Mammary epithelial cell (primary cell): ENCODE data around the gene ZNF771.

Experiments used
- CTCF ChIP-seq, 2 donors: IDR thresholded peaks in 1 of 2; conservative IDR thresholded peaks in 1 of 2; 2 replicates each; pipeline ENCODE4 v1.5.1; 2011 to 2012; ENCODE audit warnings: inconsistent platforms in 2 of 2, low read length in 2 of 2, mild to moderate bottlenecking in 2 of 2, control low read depth in 1 of 2, low read depth in 1 of 2; ENCODE audit not compliant: insufficient read depth in 1 of 2; ENCODE audit errors: extremely low read depth in 1 of 2
- EZH2 ChIP-seq: IDR thresholded peaks from 2 replicates; pipeline ENCODE4 v1.6.1; 2012; ENCODE audit warnings: low read length, inconsistent platforms, borderline replicate concordance

DNA sequence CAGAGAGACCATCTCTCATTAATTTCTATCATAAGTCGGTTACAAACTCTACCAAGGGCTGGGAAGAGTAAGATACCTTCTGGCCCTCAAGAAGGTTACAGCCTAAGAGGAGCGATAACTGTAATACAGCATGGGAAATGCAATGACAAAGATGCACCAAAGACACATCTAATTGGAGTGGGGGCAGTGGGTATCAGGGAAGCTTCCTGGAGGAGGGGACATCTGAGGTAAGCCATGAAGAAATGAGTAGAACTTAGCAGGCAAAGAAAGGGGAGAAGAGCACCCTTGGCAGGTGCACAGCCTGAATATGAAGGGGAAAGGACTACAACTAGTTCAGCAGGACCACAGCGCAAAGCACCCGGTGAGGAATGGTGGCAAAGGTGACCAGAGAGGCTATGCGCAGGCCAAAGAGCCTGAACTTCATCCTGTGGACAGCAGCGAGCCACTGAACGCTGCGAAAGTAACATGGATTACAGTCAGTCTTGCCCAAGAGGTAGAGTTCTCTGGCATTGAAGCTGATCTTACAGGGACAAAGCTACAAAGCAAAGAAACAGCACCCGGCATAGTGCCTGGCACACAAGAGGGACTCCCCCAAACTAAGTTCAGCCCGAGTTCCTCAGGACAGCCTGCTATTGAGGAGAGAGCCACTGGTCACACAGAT, 39.9 kb upstream of the ZNF771 start:
- TF ChIP-seq CTCF (conservative IDR thresholded peaks at IDR 0.05 in 1 of 2, IDR thresholded peaks at IDR 0.05 in 1 of 2; ENCODE audit: extremely low read depth in 1 of 2, insufficient read depth in 1 of 2, low read depth in 1 of 2, low read length in 2 of 2) (no peak), EZH2 (no peak)
